Ishikawa (cell line): Measurements from ENCODE around the gene HOXB3.

ENCODE experiments used
- RAD21 ChIP-seq: IDR thresholded peaks from 2 replicates; pipeline ENCODE4 v1.6.1; 2012; ENCODE audit warnings: low read depth
- TCF12 ChIP-seq: IDR thresholded peaks from 2 replicates; pipeline ENCODE4 v1.6.1; 2012; ENCODE audit warnings: low read depth
- YY1 ChIP-seq: IDR thresholded peaks from 2 replicates; pipeline ENCODE4 v1.6.1; 2012; ENCODE audit warnings: low read depth

DNA sequence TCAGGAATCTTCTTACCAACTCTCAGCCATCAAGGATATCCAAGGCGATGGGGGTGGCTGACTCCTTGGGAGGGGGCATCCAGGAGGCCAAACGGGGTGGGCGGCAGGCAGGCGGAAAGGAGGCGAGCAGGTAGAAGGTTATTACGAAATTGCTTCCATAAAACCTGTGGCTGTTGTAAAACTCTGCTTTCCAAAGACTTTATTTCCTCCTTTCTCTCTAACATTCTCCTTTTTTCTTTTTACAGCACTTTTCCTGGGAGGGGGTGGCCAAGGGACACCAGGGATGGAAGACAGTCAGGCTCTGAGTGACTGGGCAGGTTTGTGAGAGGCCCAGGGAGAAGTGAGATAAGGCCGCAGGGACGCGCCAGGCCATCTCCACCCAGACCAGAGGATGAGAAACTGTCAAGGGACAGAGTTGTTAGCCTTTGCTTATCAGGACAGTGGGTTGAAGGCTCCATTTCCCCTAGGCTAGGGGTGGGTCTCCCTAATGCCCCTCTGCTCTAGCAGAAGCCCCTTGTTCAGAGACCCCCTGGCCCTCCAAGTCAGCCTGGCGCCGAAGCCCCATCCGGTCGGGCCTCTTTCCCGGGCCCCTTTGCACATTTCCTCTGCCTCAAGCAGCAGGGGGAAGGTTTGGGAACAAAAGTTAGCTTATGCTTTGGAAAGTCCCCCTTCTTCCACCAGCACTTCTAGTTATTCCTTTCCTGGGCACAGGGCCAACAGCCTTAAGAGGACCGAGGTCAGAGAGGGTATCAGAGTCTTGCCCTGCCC lies 41.1 kb upstream of the HOXB3 start:
- TF ChIP-seq TCF12, result no peak
- no peak for TF ChIP-seq RAD21
- TF ChIP-seq YY1, result no peak
